Measurements from ENCODE around the gene WSB1. TPM values are rescaled to one million over a fixed set of nuclear protein-coding genes. Genes with fewer than 3 reads are reported as not detected.
A peak's percentile ranks its signal among the peaks of the same experiment; 100 is the strongest.

WSB1 gene
- total RNA-seq, 1 donor from 2014 or later: 360 TPM

DNA sequence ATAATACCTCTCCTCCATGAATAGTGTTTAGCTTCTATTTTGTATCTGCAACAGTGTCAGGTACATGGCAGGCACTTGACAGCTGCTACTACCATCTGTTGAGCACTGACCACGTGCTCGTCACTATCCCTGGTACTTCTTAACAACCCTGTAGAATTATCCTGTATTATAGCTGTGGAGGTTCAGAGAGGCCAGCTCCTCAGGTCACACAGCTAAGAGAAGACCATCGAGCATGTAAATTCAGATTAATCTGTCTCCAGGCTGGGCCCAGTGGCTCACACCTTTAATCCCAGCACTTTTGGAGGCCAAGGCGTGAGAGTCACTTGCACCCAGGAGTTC is 26.3 kb downstream of the WSB1 start:
- H3K27ac ChIP-seq: peak overlapping the region; percentile 55
- no peak for ATAC-seq
- H3K4me1 ChIP-seq: peaks cover 46% of the 10 kb centered on the region

DNA sequence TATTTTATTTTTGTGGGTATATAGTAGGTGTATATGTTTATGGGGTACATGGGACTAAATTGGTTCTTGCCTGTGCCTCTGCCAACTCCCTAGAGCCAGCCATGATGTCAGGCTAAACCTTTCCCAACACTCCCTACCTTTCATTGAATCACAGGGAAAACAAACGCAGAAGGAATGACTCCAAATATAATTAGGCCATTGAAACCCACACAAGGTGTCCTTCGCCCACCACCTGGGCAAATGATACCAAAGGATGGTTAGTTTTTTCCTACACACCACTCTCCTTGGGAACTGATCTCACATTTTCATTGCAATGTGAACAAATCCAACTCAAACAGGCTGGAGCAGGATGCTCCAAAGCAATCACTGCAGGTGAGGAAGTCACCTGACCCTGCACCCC is 27.5 kb downstream of the WSB1 start:
- H3K9me3 ChIP-seq: no peaks in the 10 kb centered on the region
- no peaks in the 10 kb centered on the region for H3K27me3 ChIP-seq
- intact Hi-C loops (cut with DNase I): no loop called here
- peaks cover 44% of the 10 kb centered on the region for H3K4me1 ChIP-seq
- no peak for DNase-seq
- H3K27ac ChIP-seq: no peak overlapping the region
- TF ChIP-seq CTCF (IDR thresholded peaks at IDR 0.05): no peak
- peaks cover 32% of the 10 kb centered on the region for H3K36me3 ChIP-seq
- H3K4me3 ChIP-seq: no peak overlapping the region
- no peak for ATAC-seq

More for the DNA sequence above, 26.3 kb downstream of the WSB1 start:
- Histone ChIP-seq H3K4me3 (no peak overlapping the region), H3K36me3 (peaks cover 43% of the 10 kb centered on the region), H3K27me3 (no peaks in the 10 kb centered on the region), H3K9me3 (no peaks in the 10 kb centered on the region)
- TF ChIP-seq CTCF (IDR thresholded peaks at IDR 0.05): no peak
- no peak for DNase-seq
- intact Hi-C loops (cut with DNase I): no loop called here

GRCh38 chr17:27322026-27322425 is 28.1 kb downstream of the WSB1 start:
- peaks cover 44% of the 10 kb centered on the region for H3K4me1 ChIP-seq
- no peak for DNase-seq
- intact Hi-C loops (cut with DNase I): no loop called here
- H3K27me3 ChIP-seq: no peaks in the 10 kb centered on the region
- peaks cover 25% of the 10 kb centered on the region for H3K36me3 ChIP-seq
- no peak overlapping the region for H3K4me3 ChIP-seq
- ATAC-seq: no peak
- TF ChIP-seq CTCF (IDR thresholded peaks at IDR 0.05): no peak
- no peaks in the 10 kb centered on the region for H3K9me3 ChIP-seq
- H3K27ac ChIP-seq: peak overlapping the region; percentile 24

DNA sequence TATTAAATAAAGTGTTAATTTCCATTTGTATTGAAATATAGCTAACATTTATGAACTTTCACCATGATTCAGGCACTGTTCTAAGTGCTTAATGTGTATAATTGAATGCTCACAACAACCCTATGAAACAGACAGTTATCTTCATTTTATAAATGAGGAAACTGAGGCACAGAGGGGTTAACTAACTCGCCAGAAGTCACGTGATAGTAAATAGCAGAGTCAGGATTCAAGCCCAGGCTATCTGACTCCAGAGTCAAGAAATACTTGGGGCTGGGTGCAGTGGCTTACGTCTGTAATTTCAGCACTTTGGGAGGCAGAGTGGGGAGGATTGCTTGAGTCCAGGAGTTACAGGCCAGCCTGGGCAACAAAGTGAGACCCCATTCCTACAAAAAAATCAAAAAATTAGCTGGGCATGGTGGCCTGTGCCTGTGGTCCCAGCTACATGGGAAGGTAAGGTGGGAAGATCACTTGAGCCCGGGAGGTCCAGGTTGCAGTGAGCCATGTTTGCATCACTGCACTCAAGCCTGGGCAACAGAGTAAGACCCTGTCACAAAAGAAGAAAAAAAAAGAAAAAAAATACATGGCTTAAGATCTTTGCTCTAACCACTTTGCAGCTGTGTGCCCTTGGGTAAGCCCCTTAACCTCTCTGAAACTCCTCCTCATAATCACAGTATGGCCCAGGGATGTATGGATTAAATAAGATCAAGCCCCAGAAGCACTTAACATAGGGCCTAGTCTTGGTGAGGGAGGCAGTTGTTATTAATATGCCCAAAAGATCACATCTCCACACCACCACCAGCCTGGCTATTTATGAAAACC is 29.0 kb downstream of the WSB1 start:
- Histone ChIP-seq H3K27ac (peak overlapping the region; percentile 63), H3K9me3 (no peaks in the 10 kb centered on the region), H3K4me1 (peaks cover 44% of the 10 kb centered on the region), H3K27me3 (no peaks in the 10 kb centered on the region), H3K4me3 (no peak overlapping the region), H3K36me3 (peaks cover 16% of the 10 kb centered on the region)
- ATAC-seq (no peak), DNase-seq (no peak)
- TF ChIP-seq CTCF (IDR thresholded peaks at IDR 0.05): no peak
- intact Hi-C loops (cut with DNase I): no loop called here

DNA sequence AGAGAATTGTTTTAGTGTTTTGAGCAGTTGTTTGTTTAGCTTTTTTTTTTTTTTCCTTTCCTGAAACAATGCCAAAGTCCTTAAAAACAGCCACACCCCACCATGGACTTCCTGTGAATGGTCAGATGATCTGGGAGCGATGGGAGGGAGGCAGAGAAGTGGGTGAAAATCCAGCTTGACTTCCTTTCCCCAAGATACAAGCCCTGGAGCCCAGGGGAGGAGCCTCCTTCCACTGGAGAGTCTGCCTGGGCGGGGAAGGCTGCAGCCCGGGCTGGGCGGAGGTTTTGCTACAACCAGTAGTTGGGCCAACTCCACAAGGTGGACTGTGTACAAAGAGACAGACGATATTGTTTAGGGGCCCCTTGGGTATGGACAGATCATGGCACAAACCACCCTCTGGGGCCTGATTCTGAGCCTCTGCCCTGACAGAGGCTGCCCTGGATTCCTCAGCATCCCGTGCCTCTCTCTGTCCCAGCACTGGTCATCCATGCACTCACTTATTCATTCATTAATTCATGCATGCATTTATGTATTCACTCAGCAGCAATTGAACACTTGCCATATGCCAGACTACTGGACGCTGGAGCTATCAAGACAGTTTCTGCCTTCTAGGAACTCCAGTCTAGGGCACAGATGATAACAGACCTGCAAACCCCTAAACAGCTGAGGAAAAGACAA is 29.8 kb downstream of the WSB1 start:
- Histone ChIP-seq H3K27ac (peak overlapping the region; percentile 63), H3K4me1 (peaks cover 44% of the 10 kb centered on the region), H3K27me3 (no peaks in the 10 kb centered on the region), H3K9me3 (no peaks in the 10 kb centered on the region), H3K36me3 (peaks cover 9% of the 10 kb centered on the region), H3K4me3 (no peak overlapping the region)
- DNase-seq: peak; percentile 89
- peak; percentile 94 for ATAC-seq
- intact Hi-C loops (cut with DNase I): no loop called here
- no peak for TF ChIP-seq CTCF (IDR thresholded peaks at IDR 0.05)

Measured in upper lobe of right lung (tissue), 1 donor.